Liver (tissue), 9 donors: ENCODE data around the gene MLEC. TPM values are rescaled to one million over a fixed set of nuclear protein-coding genes. Genes with fewer than 3 reads are reported as not detected.

Source experiments
- DNase-seq: peaks from one replicate; pipeline ENCODE4 v3.0.0-alpha.2; 2017; ENCODE audit warnings: low spot score
- H3K27ac ChIP-seq, 2 donors: one replicate each; pipeline ENCODE4 v1.7.0; 2013; ENCODE audit warnings: inconsistent platforms in 2 of 2, low read length in 2 of 2, control low read depth in 1 of 2, low read depth in 1 of 2, mild to moderate bottlenecking in 1 of 2
- H3K27me3 ChIP-seq, 4 donors: one replicate each; pipeline versions ENCODE4 v1.6.1 to v1.7.0; 2013; ENCODE audit warnings: low read length in 3 of 4, inconsistent platforms in 1 of 4, mild to moderate bottlenecking in 1 of 4, moderate library complexity in 1 of 4; ENCODE audit not compliant: control insufficient read depth in 4 of 4, insufficient read depth in 4 of 4
- H3K36me3 ChIP-seq, 4 donors: one replicate each; pipeline versions ENCODE4 v1.6.1 to v1.7.0; 2013; ENCODE audit warnings: low read length in 3 of 4, mild to moderate bottlenecking in 3 of 4, low read depth in 1 of 4, moderate library complexity in 1 of 4; ENCODE audit not compliant: control insufficient read depth in 4 of 4, insufficient read depth in 3 of 4
- H3K4me1 ChIP-seq, 4 donors: one replicate each; pipeline versions ENCODE4 v1.6.1 to v1.7.0; 2013; ENCODE audit warnings: low read length in 3 of 4, mild to moderate bottlenecking in 3 of 4, moderate library complexity in 1 of 4; ENCODE audit not compliant: control insufficient read depth in 4 of 4, insufficient read depth in 4 of 4
- H3K4me3 ChIP-seq, 3 donors: one replicate each; pipeline versions ENCODE4 v1.6.1 to v1.7.0; 2013; ENCODE audit warnings: low read length in 3 of 3, control low read depth in 1 of 3, low read depth in 1 of 3, mild to moderate bottlenecking in 1 of 3
- H3K9ac ChIP-seq, 2 donors: one replicate each; pipeline ENCODE4 v1.7.0; 2013; ENCODE audit warnings: low read length in 2 of 2, mild to moderate bottlenecking in 2 of 2, moderate library complexity in 2 of 2, control low read depth in 1 of 2, low read depth in 1 of 2
- H3K9me3 ChIP-seq, 4 donors: one replicate each; pipeline versions ENCODE4 v1.6.1 to v1.7.0; 2013; ENCODE audit warnings: low read length in 3 of 4; ENCODE audit not compliant: control insufficient read depth in 4 of 4
- EGR1 ChIP-seq, 2 donors: IDR thresholded peaks; 2 replicates each; pipeline ENCODE4 v1.6.1; 2016 to 2018; ENCODE audit warnings: antibody characterized with exemption in 2 of 2, low read depth in 2 of 2
- FOXA1 ChIP-seq: IDR thresholded peaks from 2 replicates; pipeline ENCODE4 v1.6.1; 2016; ENCODE audit warnings: antibody characterized with exemption
- FOXA2 ChIP-seq: IDR thresholded peaks from 2 replicates; pipeline ENCODE4 v1.6.1; 2016; ENCODE audit warnings: antibody characterized with exemption
- GABPA ChIP-seq, 2 donors: IDR thresholded peaks in 1 of 2; conservative IDR thresholded peaks in 1 of 2; 2 replicates each; pipeline ENCODE4 v1.6.1; 2016; ENCODE audit warnings: antibody characterized with exemption in 2 of 2, mild to moderate bottlenecking in 1 of 2, moderate library complexity in 1 of 2
- HNF4A ChIP-seq, 2 donors: conservative IDR thresholded peaks; 2 replicates each; pipeline ENCODE4 v1.6.1; 2016; ENCODE audit warnings: antibody characterized with exemption in 2 of 2, mild to moderate bottlenecking in 2 of 2
- HNF4G ChIP-seq: IDR thresholded peaks from 2 replicates; pipeline ENCODE4 v1.6.1; 2016; ENCODE audit warnings: antibody characterized with exemption
- JUND ChIP-seq, 2 donors: IDR thresholded peaks; 2 replicates each; pipeline ENCODE4 v1.6.1; 2016; ENCODE audit warnings: antibody characterized with exemption in 2 of 2
- NR2F2 ChIP-seq: IDR thresholded peaks from 2 replicates; pipeline ENCODE4 v1.6.1; 2016; ENCODE audit warnings: antibody characterized with exemption
- RXRA ChIP-seq, 2 donors: IDR thresholded peaks; 2 replicates each; pipeline ENCODE4 v1.6.1; 2017 to 2018; ENCODE audit warnings: antibody characterized with exemption in 2 of 2, mild to moderate bottlenecking in 1 of 2
- SP1 ChIP-seq: IDR thresholded peaks from 2 replicates; pipeline ENCODE4 v1.6.1; 2018; ENCODE audit warnings: antibody characterized with exemption, mild to moderate bottlenecking
- TAF1 ChIP-seq: conservative IDR thresholded peaks from 2 replicates; pipeline ENCODE4 v1.6.1; 2016; ENCODE audit warnings: antibody characterized with exemption, mild to moderate bottlenecking
- YY1 ChIP-seq: IDR thresholded peaks from 2 replicates; pipeline ENCODE4 v1.6.1; 2016; ENCODE audit warnings: antibody characterized with exemption, mild to moderate bottlenecking
- WGBS: extraction: QIAGEN DNeasy Blood & Tissue Kit; methylation state at CpG from one replicate; pipeline ENCODE4 v1.1.7; 2013; 5-methylcytosine and 5-hydroxymethylcytosine counted together
- polyA plus RNA-seq, 2 donors: library from polyadenylated mRNA; stranded (reverse) in 1 of 2; unstranded in 1 of 2; fragments of 200-250 nt in 1 of 2; fragments of >200 nt in 1 of 2; fragmentation: Nextera tagmentation in 1 of 2; extraction: Ambion mirVana in 1 of 2; gene quantifications; one replicate each; pipeline versions ENCODE4 v1.2.1 to v1.2.3, GENCODE V29; 2013 to 2015
- total RNA-seq, 2 donors: library from RNA; depleted of rRNA; stranded (reverse); fragments of >200 nt; gene quantifications; one replicate each; pipeline ENCODE4 v1.2.3, GENCODE V29; 2014
- TF ChIP-seq, protein P1 (sequence below): fragments of 150-350 bp; IDR thresholded peaks from 2 replicates; pipeline ENCODE4 v1.5.1; 2017; ENCODE audit warnings: improper control_type of control experiment, low read depth, low read length; ENCODE audit not compliant: missing input control
- TF ChIP-seq, protein P2 (sequence below): IDR thresholded peaks from 2 replicates; pipeline ENCODE4 v1.6.1; 2016; ENCODE audit warnings: antibody characterized with exemption
- TF ChIP-seq, protein P3 (sequence below): IDR thresholded peaks from 2 replicates; pipeline ENCODE4 v1.6.1; 2016; ENCODE audit warnings: antibody characterized with exemption, mild to moderate bottlenecking
- TF ChIP-seq, protein P4 (sequence below): IDR thresholded peaks from 2 replicates; pipeline ENCODE4 v1.6.1; 2016; ENCODE audit warnings: antibody characterized with exemption
- TF ChIP-seq, protein P5 (sequence below): IDR thresholded peaks from 2 replicates; pipeline ENCODE4 v1.6.1; 2016; ENCODE audit warnings: antibody characterized with exemption
- donor health status: healthy.
- donor health status: healthy.
- donor health status: healthy.
- donor health status: healthy.
- donor health status: healthy.

Gene MLEC
- total and polyA plus RNA-seq, 4 donors: 61.4 to 170 (median 115) TPM

DNA sequence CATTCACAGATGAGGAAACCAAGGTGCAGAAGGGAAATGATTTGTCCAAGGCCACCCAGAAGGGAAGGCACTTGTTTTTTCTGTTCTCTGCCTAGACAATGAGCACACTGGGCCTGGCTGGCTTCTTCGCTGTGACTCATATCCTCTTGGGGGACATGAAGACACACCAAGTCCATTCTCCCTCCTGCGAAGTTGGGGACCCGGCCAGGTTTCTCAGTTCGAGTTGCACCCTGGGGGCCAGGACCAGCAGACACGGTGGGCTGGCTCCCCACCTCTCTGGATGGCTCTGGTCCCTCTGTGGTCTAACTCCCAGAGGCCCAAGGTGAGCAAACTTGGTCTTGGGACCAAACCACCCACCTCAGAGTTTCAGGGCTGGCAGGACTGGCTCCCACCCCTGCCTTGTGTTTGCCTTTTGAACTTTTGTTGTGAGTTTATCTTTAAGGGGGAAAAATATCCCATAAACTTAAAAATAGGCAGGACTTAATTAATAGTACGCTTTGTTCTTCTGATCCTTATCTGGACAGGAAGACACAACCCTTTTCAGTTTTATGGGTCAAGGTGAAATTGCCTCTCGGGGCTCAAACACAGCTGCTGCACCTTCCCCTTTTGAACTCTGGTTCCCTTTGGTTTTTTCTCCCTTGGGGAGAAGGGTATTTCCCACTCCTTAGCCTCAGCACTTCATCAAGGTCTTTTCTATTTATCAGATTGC is 9.0 kb upstream of the MLEC start:
- Histone ChIP-seq H3K4me3 (no peak overlapping the region), H3K9me3 (no peaks in the 10 kb centered on the region), H3K27ac (no peak overlapping the region), H3K4me1 (no peaks in the 10 kb centered on the region), H3K27me3 (no peaks in the 10 kb centered on the region), H3K36me3 (no peaks in the 10 kb centered on the region), H3K9ac (no peak overlapping the region)
- 75% methylated on average over 7 of the region's 7 CpGs for WGBS
- no peak for TF ChIP-seq HNF4G
- TF ChIP-seq GABPA (IDR thresholded peaks at IDR 0.05 in 1 of 2, conservative IDR thresholded peaks at IDR 0.05 in 1 of 2): no peak
- no peak for TF ChIP-seq FOXA1
- TF ChIP-seq, protein P1, sequence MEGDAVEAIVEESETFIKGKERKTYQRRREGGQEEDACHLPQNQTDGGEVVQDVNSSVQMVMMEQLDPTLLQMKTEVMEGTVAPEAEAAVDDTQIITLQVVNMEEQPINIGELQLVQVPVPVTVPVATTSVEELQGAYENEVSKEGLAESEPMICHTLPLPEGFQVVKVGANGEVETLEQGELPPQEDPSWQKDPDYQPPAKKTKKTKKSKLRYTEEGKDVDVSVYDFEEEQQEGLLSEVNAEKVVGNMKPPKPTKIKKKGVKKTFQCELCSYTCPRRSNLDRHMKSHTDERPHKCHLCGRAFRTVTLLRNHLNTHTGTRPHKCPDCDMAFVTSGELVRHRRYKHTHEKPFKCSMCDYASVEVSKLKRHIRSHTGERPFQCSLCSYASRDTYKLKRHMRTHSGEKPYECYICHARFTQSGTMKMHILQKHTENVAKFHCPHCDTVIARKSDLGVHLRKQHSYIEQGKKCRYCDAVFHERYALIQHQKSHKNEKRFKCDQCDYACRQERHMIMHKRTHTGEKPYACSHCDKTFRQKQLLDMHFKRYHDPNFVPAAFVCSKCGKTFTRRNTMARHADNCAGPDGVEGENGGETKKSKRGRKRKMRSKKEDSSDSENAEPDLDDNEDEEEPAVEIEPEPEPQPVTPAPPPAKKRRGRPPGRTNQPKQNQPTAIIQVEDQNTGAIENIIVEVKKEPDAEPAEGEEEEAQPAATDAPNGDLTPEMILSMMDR: no peak
- no peak for TF ChIP-seq JUND (IDR thresholded peaks at IDR 0.05)
- TF ChIP-seq EGR1 (IDR thresholded peaks at IDR 0.05; ENCODE audit: low read depth in 2 of 2): no peak
- no peak for TF ChIP-seq RXRA (IDR thresholded peaks at IDR 0.05)
- TF ChIP-seq, protein P2, sequence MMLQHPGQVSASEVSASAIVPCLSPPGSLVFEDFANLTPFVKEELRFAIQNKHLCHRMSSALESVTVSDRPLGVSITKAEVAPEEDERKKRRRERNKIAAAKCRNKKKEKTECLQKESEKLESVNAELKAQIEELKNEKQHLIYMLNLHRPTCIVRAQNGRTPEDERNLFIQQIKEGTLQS: no peak
- no peak for TF ChIP-seq FOXA2
- TF ChIP-seq, protein P3, sequence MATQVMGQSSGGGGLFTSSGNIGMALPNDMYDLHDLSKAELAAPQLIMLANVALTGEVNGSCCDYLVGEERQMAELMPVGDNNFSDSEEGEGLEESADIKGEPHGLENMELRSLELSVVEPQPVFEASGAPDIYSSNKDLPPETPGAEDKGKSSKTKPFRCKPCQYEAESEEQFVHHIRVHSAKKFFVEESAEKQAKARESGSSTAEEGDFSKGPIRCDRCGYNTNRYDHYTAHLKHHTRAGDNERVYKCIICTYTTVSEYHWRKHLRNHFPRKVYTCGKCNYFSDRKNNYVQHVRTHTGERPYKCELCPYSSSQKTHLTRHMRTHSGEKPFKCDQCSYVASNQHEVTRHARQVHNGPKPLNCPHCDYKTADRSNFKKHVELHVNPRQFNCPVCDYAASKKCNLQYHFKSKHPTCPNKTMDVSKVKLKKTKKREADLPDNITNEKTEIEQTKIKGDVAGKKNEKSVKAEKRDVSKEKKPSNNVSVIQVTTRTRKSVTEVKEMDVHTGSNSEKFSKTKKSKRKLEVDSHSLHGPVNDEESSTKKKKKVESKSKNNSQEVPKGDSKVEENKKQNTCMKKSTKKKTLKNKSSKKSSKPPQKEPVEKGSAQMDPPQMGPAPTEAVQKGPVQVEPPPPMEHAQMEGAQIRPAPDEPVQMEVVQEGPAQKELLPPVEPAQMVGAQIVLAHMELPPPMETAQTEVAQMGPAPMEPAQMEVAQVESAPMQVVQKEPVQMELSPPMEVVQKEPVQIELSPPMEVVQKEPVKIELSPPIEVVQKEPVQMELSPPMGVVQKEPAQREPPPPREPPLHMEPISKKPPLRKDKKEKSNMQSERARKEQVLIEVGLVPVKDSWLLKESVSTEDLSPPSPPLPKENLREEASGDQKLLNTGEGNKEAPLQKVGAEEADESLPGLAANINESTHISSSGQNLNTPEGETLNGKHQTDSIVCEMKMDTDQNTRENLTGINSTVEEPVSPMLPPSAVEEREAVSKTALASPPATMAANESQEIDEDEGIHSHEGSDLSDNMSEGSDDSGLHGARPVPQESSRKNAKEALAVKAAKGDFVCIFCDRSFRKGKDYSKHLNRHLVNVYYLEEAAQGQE: no peak
- TF ChIP-seq TAF1: no peak
- no peak for TF ChIP-seq YY1
- TF ChIP-seq NR2F2: no peak
- no peak for DNase-seq

DNA sequence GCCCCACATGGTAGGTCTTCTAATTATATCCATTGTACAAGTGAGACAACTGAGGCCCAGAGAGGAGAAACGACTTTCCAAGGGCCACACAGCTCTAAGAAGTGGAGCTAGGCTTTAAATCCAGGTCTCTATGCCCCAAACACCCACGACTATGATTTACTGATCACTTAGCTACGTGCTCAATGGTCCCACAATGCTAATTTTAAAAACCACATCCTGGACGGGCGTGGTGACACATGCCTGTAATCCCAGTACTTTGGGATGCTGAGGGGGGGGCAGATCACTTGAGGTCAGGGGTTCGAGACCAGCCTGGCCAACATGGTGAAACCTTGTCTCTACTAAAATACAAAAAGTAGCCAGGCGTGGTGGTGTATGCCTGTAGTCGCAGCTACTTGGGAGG is 8.4 kb upstream of the MLEC start:
- WGBS: 81% methylated on average over 8 of the region's 8 CpGs
- DNase-seq: no peak
- Histone ChIP-seq H3K9me3 (no peaks in the 10 kb centered on the region), H3K4me3 (no peak overlapping the region), H3K27me3 (no peaks in the 10 kb centered on the region), H3K36me3 (no peaks in the 10 kb centered on the region), H3K27ac (no peak overlapping the region), H3K9ac (no peak overlapping the region), H3K4me1 (no peaks in the 10 kb centered on the region)
- TF ChIP-seq, protein P1: no peak
- no peak for TF ChIP-seq EGR1 (IDR thresholded peaks at IDR 0.05; ENCODE audit: low read depth in 2 of 2)
- no peak for TF ChIP-seq YY1
- no peak for TF ChIP-seq FOXA2
- no peak for TF ChIP-seq FOXA1
- TF ChIP-seq, protein P4, sequence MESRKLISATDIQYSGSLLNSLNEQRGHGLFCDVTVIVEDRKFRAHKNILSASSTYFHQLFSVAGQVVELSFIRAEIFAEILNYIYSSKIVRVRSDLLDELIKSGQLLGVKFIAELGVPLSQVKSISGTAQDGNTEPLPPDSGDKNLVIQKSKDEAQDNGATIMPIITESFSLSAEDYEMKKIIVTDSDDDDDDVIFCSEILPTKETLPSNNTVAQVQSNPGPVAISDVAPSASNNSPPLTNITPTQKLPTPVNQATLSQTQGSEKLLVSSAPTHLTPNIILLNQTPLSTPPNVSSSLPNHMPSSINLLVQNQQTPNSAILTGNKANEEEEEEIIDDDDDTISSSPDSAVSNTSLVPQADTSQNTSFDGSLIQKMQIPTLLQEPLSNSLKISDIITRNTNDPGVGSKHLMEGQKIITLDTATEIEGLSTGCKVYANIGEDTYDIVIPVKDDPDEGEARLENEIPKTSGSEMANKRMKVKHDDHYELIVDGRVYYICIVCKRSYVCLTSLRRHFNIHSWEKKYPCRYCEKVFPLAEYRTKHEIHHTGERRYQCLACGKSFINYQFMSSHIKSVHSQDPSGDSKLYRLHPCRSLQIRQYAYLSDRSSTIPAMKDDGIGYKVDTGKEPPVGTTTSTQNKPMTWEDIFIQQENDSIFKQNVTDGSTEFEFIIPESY: no peak
- no peak for TF ChIP-seq TAF1
- TF ChIP-seq SP1: no peak
- no peak for TF ChIP-seq GABPA (IDR thresholded peaks at IDR 0.05 in 1 of 2, conservative IDR thresholded peaks at IDR 0.05 in 1 of 2)
- TF ChIP-seq, protein P3: no peak
- no peak for TF ChIP-seq RXRA (IDR thresholded peaks at IDR 0.05)
- TF ChIP-seq NR2F2: no peak
- no peak for TF ChIP-seq HNF4A (conservative IDR thresholded peaks at IDR 0.05)
- no peak for TF ChIP-seq HNF4G
- TF ChIP-seq, protein P5, sequence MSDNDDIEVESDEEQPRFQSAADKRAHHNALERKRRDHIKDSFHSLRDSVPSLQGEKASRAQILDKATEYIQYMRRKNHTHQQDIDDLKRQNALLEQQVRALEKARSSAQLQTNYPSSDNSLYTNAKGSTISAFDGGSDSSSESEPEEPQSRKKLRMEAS: no peak
